GM23338 (cell line): ENCODE results near the gene ZBTB12. TPM values are rescaled to one million over a fixed set of nuclear protein-coding genes. Genes with fewer than 3 reads are reported as not detected.
"Not testable (repeated sequence)": the region's sequence is repeated elsewhere in the genome, so short reads cannot be mapped to it uniquely, and the experiment has no call there.

ENCODE experiments used
- ATAC-seq: fragments of 200-7000 bp; cut with Tn5 transposase; 3 replicates; pipeline ENCODE4 v1.9.1; 2020
- DNase-seq: peaks from one replicate; pipeline ENCODE4 v3.0.0-alpha.2; 2015; ENCODE audit warnings: low spot score
- H2AFZ ChIP-seq: fragments of 200-600 bp; sonication (generic); 2 replicates; pipeline ENCODE4 v1.8.0; 2016; ENCODE audit warnings: antibody characterized with exemption, mild to moderate bottlenecking, moderate library complexity
- H3F3A ChIP-seq: fragments of 200-600 bp; sonication (generic); replicated peaks from 2 replicates; pipeline ENCODE4 v1.8.0; 2017; ENCODE audit warnings: antibody characterized with exemption, mixed run types, low read depth
- H3K27ac ChIP-seq: fragments of 200-600 bp; sonication (generic); 2 replicates; pipeline ENCODE4 v1.6.1; 2016; ENCODE audit warnings: low read depth
- H3K27me3 ChIP-seq: fragments of 200-600 bp; sonication (generic); 2 replicates; pipeline ENCODE4 v1.8.0; 2016; ENCODE audit warnings: mild to moderate bottlenecking, mixed run types, moderate library complexity; ENCODE audit not compliant: insufficient read depth
- H3K36me3 ChIP-seq: fragments of 200-600 bp; sonication (generic); 2 replicates; pipeline ENCODE4 v1.8.0; 2016; ENCODE audit warnings: mild to moderate bottlenecking; ENCODE audit not compliant: insufficient read depth
- H3K4me1 ChIP-seq: fragments of 200-600 bp; sonication (generic); 2 replicates; pipeline ENCODE4 v1.8.0; 2016; ENCODE audit warnings: mild to moderate bottlenecking, moderate library complexity; ENCODE audit not compliant: insufficient read depth
- H3K4me2 ChIP-seq: fragments of 200-600 bp; sonication (generic); 2 replicates; pipeline ENCODE4 v1.7.1; 2017; ENCODE audit warnings: mixed run types
- H3K4me3 ChIP-seq: fragments of 200-600 bp; sonication (generic); 2 replicates; pipeline ENCODE4 v1.6.1; 2016; ENCODE audit warnings: mixed run types
- H3K79me2 ChIP-seq: fragments of 200-600 bp; sonication (generic); replicated peaks from 2 replicates; pipeline ENCODE4 v1.8.0; 2017; ENCODE audit warnings: mild to moderate bottlenecking; ENCODE audit not compliant: insufficient read depth
- H3K9me2 ChIP-seq: fragments of 200-600 bp; sonication (generic); 2 replicates; pipeline ENCODE4 v1.8.0; 2017; ENCODE audit not compliant: insufficient read depth
- H4K20me1 ChIP-seq: fragments of 200-600 bp; sonication (generic); replicated peaks from 2 replicates; pipeline ENCODE4 v1.8.0; 2017; ENCODE audit warnings: mild to moderate bottlenecking; ENCODE audit not compliant: insufficient read depth
- H3K27ac Mint-ChIP-seq: 2 replicates; pipeline ENCODE4 v1.8.0; 2020; ENCODE audit warnings: inconsistent platforms, mild to moderate bottlenecking, moderate library complexity, mixed read lengths
- H3K27me3 Mint-ChIP-seq: 3 replicates; pipeline ENCODE4 v1.8.0; 2022; ENCODE audit warnings: low read depth, mild to moderate bottlenecking, moderate library complexity, mixed read lengths, inconsistent platforms; ENCODE audit not compliant: insufficient read depth, poor library complexity
- H3K36me3 Mint-ChIP-seq: 3 replicates; pipeline ENCODE4 v1.8.0; 2021; ENCODE audit warnings: low read depth, mild to moderate bottlenecking, inconsistent platforms, moderate library complexity, mixed read lengths
- H3K4me1 Mint-ChIP-seq: 3 replicates; pipeline ENCODE4 v1.8.0; 2020; ENCODE audit warnings: mild to moderate bottlenecking, inconsistent platforms, mixed read lengths
- H3K4me3 Mint-ChIP-seq: 3 replicates; pipeline ENCODE4 v1.8.0; 2021; ENCODE audit warnings: moderate library complexity, mild to moderate bottlenecking, inconsistent platforms, mixed read lengths
- H3K9me3 Mint-ChIP-seq: 3 replicates; pipeline ENCODE4 v1.8.0; 2020; ENCODE audit warnings: moderate library complexity, mild to moderate bottlenecking, inconsistent platforms, mixed read lengths
- CTCF ChIP-seq, 2 experiments: fragments of 200-600 bp in 1 of 2; sonication (generic) in 1 of 2; conservative IDR thresholded peaks; 2 replicates each; pipeline versions ENCODE4 v1.5.1 to v1.6.1; 2016 to 2017; ENCODE audit warnings: antibody characterized with exemption in 2 of 2, low read depth in 2 of 2, mild to moderate bottlenecking in 2 of 2, moderate library complexity in 1 of 2
- EZH2 ChIP-seq: fragments of 200-600 bp; sonication (generic); IDR thresholded peaks from one replicate; pipeline ENCODE4 v1.8.0; 2017; ENCODE audit warnings: antibody characterized with exemption, mild to moderate bottlenecking, low read depth; ENCODE audit not compliant: unreplicated experiment
- EZH2phosphoT487 ChIP-seq: fragments of 200-600 bp; sonication (generic); IDR thresholded peaks from one replicate; pipeline ENCODE4 v1.8.1; 2018; ENCODE audit warnings: antibody characterized with exemption; ENCODE audit not compliant: unreplicated experiment
- JUNB ChIP-seq: IDR thresholded peaks from one replicate; pipeline ENCODE4 v1.6.1; 2016; ENCODE audit warnings: antibody characterized with exemption; ENCODE audit not compliant: unreplicated experiment
- STAT1 ChIP-seq: IDR thresholded peaks from one replicate; pipeline ENCODE4 v1.6.1; 2016; ENCODE audit warnings: antibody characterized with exemption; ENCODE audit not compliant: unreplicated experiment
- ZNF331 ChIP-seq: fragments of 250-450 bp; sonication (Bioruptor Pico); IDR thresholded peaks from 2 replicates; pipeline ENCODE4 v1.5.0; 2020; ENCODE audit warnings: low read depth, mild to moderate bottlenecking, moderate library complexity
- polyA plus RNA-seq: library from polyadenylated mRNA; unstranded; fragments of >200 nt; fragmentation: Nextera tagmentation; extraction: Ambion mirVana; gene quantifications from 2 replicates; pipeline ENCODE4 v1.2.1, GENCODE V29; 2016
- total RNA-seq: library from RNA; depleted of rRNA; stranded (reverse); fragments of >200 nt; shearing (Covaris generic); gene quantifications from 2 replicates; pipeline ENCODE4 v1.2.3, GENCODE V29; 2014
- TF ChIP-seq, protein P1 (sequence below): fragments of 250-450 bp; sonication (Bioruptor Pico); IDR thresholded peaks from 2 replicates; pipeline ENCODE4 v1.5.0; 2020; ENCODE audit warnings: mild to moderate bottlenecking, moderate library complexity

The ZBTB12 gene
- total and polyA plus RNA-seq, 2 experiments from 2014 or later, result 0.18 to 14.4 TPM

- H3K27me3 ChIP-seq, result no peaks in the 10 kb centered on the region
- H3K9me2 ChIP-seq, result no peaks in the 10 kb centered on the region
- Mint-ChIP-seq H3K4me1 (no peaks in the 10 kb centered on the region), H3K27me3 (peaks cover 2% of the 10 kb centered on the region), H3K9me3 (no peaks in the 10 kb centered on the region), H3K36me3 (no peaks in the 10 kb centered on the region), H3K4me3 (no peak overlapping the region), H3K27ac (no peak overlapping the region)
- H3K4me1 ChIP-seq, result no peaks in the 10 kb centered on the region
- no peak overlapping the region for H3K4me2 ChIP-seq
- H3K79me2 ChIP-seq, result no peaks in the 10 kb centered on the region
- H3K27ac ChIP-seq, result no peak overlapping the region
- TF ChIP-seq EZH2 (no peak), ZNF331 (CRISPR knock-in tag) (no peak), STAT1 (no peak)
- no peak overlapping the region for H3K4me3 ChIP-seq
- no peaks in the 10 kb centered on the region for H3F3A ChIP-seq
- ATAC-seq, result no peak
- H3K36me3 ChIP-seq, result no peaks in the 10 kb centered on the region
- H2AFZ ChIP-seq, result no peak overlapping the region
- no peaks in the 10 kb centered on the region for H4K20me1 ChIP-seq
- no peak for DNase-seq
These were observed 10.1 kb upstream of the ZBTB12 start for GRCh38 chr6:31911826-31912585.

DNA sequence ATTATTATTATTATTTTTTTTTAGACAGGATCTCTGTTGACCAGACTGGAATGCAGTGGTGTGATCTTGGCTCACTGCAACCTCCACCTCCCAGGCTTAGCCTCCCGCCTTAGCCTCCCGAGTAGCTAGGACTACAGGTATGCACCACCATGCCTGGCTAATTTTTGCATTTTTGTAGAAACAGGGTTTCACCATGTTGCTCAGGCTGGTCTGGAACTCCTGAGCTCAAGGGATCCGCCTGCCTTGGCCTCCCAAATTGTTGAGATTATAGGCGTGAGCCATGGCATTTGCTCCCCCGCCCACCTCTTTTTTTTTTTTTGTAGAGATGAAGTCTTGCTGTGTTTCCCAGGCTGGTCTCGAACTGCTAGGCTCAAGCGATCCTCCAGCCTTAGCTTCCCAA lies 7.4 kb upstream of the ZBTB12 start:
- not testable (repeated sequence) for DNase-seq, H3K36me3 ChIP-seq, H3K4me1 Mint-ChIP-seq, H3K4me3 ChIP-seq, H3K27ac Mint-ChIP-seq, H3K4me2 ChIP-seq, H3K9me3 Mint-ChIP-seq, H3K79me2 ChIP-seq, H3K36me3 Mint-ChIP-seq, H3K27me3 ChIP-seq, H3K27me3 Mint-ChIP-seq, H2AFZ ChIP-seq, H3K27ac ChIP-seq, H3F3A ChIP-seq, H3K4me3 Mint-ChIP-seq, H3K9me2 ChIP-seq, H4K20me1 ChIP-seq, ATAC-seq
- peaks cover 12% of the 10 kb centered on the region for H3K4me1 ChIP-seq

- H3K27me3 Mint-ChIP-seq, result peaks cover 5% of the 10 kb centered on the region
- no peaks in the 10 kb centered on the region for H3K9me2 ChIP-seq
- no peak for DNase-seq
- no peak overlapping the region for H3K4me2 ChIP-seq
- H3K27ac ChIP-seq, result no peak overlapping the region
- H3K4me3 Mint-ChIP-seq, result no peak overlapping the region
- H3K9me3 Mint-ChIP-seq, result no peaks in the 10 kb centered on the region
- H3K4me1 Mint-ChIP-seq, result peaks cover 9% of the 10 kb centered on the region; the same call in 2 of the 3 replicates
- H2AFZ ChIP-seq, result no peak overlapping the region
- no peaks in the 10 kb centered on the region for H3K27me3 ChIP-seq
- no peaks in the 10 kb centered on the region for H4K20me1 ChIP-seq
- no peaks in the 10 kb centered on the region; the same call in 1 of the 2 replicates for H3F3A ChIP-seq
- no peak overlapping the region for H3K4me3 ChIP-seq
- H3K79me2 ChIP-seq, result no peaks in the 10 kb centered on the region
- H3K36me3 Mint-ChIP-seq, result no peaks in the 10 kb centered on the region
- no peak for ATAC-seq
- no peaks in the 10 kb centered on the region for H3K36me3 ChIP-seq
- H3K27ac Mint-ChIP-seq, result no peak overlapping the region
- peaks cover 12% of the 10 kb centered on the region for H3K4me1 ChIP-seq
- TF ChIP-seq STAT1, result no peak
- TF ChIP-seq EZH2phosphoT487, result no peak
- no peak for TF ChIP-seq CTCF (conservative IDR thresholded peaks at IDR 0.05; ENCODE audit: low read depth in 2 of 2)
- TF ChIP-seq JUNB, result no peak
- TF ChIP-seq EZH2, result no peak
- TF ChIP-seq, protein P1, sequence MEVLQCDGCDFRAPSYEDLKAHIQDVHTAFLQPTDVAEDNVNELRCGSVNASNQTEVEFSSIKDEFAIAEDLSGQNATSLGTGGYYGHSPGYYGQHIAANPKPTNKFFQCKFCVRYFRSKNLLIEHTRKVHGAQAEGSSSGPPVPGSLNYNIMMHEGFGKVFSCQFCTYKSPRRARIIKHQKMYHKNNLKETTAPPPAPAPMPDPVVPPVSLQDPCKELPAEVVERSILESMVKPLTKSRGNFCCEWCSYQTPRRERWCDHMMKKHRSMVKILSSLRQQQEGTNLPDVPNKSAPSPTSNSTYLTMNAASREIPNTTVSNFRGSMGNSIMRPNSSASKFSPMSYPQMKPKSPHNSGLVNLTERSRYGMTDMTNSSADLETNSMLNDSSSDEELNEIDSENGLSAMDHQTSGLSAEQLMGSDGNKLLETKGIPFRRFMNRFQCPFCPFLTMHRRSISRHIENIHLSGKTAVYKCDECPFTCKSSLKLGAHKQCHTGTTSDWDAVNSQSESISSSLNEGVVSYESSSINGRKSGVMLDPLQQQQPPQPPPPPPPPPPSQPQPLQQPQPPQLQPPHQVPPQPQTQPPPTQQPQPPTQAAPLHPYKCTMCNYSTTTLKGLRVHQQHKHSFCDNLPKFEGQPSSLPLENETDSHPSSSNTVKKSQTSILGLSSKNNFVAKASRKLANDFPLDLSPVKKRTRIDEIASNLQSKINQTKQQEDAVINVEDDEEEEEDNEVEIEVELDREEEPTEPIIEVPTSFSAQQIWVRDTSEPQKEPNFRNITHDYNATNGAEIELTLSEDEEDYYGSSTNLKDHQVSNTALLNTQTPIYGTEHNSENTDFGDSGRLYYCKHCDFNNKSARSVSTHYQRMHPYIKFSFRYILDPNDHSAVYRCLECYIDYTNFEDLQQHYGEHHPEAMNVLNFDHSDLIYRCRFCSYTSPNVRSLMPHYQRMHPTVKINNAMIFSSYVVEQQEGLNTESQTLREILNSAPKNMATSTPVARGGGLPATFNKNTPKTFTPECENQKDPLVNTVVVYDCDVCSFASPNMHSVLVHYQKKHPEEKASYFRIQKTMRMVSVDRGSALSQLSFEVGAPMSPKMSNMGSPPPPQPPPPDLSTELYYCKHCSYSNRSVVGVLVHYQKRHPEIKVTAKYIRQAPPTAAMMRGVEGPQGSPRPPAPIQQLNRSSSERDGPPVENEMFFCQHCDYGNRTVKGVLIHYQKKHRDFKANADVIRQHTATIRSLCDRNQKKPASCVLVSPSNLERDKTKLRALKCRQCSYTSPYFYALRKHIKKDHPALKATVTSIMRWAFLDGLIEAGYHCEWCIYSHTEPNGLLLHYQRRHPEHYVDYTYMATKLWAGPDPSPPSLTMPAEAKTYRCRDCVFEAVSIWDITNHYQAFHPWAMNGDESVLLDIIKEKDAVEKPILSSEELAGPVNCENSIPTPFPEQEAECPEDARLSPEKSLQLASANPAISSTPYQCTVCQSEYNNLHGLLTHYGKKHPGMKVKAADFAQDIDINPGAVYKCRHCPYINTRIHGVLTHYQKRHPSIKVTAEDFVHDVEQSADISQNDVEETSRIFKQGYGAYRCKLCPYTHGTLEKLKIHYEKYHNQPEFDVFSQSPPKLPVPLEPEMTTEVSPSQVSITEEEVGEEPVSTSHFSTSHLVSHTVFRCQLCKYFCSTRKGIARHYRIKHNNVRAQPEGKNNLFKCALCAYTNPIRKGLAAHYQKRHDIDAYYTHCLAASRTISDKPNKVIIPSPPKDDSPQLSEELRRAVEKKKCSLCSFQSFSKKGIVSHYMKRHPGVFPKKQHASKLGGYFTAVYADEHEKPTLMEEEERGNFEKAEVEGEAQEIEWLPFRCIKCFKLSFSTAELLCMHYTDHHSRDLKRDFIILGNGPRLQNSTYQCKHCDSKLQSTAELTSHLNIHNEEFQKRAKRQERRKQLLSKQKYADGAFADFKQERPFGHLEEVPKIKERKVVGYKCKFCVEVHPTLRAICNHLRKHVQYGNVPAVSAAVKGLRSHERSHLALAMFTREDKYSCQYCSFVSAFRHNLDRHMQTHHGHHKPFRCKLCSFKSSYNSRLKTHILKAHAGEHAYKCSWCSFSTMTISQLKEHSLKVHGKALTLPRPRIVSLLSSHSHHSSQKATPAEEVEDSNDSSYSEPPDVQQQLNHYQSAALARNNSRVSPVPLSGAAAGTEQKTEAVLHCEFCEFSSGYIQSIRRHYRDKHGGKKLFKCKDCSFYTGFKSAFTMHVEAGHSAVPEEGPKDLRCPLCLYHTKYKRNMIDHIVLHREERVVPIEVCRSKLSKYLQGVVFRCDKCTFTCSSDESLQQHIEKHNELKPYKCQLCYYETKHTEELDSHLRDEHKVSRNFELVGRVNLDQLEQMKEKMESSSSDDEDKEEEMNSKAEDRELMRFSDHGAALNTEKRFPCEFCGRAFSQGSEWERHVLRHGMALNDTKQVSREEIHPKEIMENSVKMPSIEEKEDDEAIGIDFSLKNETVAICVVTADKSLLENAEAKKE (CRISPR knock-in tag), result no peak
These were observed 6.9 kb upstream of the ZBTB12 start for GRCh38 chr6:31908791-31909190.
